GM21447 (cell line): ENCODE data around the gene FBXL13.
"Not testable (repeated sequence)": the region's sequence is repeated elsewhere in the genome, so short reads cannot be mapped to it uniquely, and the experiment has no call there.

Source experiments
- ATAC-seq: cut with Tn5 transposase; IDR thresholded peaks from one replicate; pipeline ENCODE4 v1.9.1; 2021; ENCODE audit not compliant: unreplicated experiment

Gene FBXL13

GRCh38 chr7:102778663-102779062 is 295.9 kb downstream of the FBXL13 start:
- not testable (repeated sequence) for ATAC-seq

GRCh38 chr7:102776217-102776616 is 298.4 kb downstream of the FBXL13 start:
- not testable (repeated sequence) for ATAC-seq

- not testable (repeated sequence) for ATAC-seq
Measured at GRCh38 chr7:102770467-102770866, 304.1 kb downstream of the FBXL13 start.

- not testable (repeated sequence) for ATAC-seq
Measured at GRCh38 chr7:102769657-102770192, 304.9 kb downstream of the FBXL13 start.

- not testable (repeated sequence) for ATAC-seq
Measured at GRCh38 chr7:102763295-102763905, 311.2 kb downstream of the FBXL13 start.
